Islet precursor cell (in vitro differentiated cells): ENCODE data around the gene GH2.

Source experiments
- DNase-seq: peaks from one replicate; pipeline ENCODE4 v3.0.0-alpha.2; 2018

GH2 gene

GRCh38 chr17:63838631-63839171 lies 43.0 kb downstream of the GH2 start:
- DNase-seq = peak; percentile 79

GRCh38 chr17:63837962-63838600 lies 43.7 kb downstream of the GH2 start:
- no peak for DNase-seq

DNA sequence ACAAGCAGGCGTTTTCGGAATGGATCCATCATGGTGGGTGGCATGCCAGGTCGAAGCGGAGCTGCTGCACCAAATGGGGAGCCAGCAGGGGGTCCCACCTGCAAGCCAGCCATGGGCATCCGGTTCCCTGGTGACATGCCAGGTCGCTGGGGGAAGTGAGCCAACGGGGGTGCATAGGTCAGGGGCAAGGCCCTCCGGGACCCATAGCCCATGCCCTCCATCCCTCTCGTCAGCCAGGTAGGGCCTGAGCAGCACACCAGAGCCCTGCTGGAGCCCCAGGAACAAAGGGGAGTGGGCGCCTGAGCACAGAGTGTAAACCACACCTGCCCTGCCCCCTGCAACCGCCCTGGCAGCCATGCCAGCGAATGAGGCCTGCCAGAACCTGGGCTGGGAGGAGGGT lies 44.3 kb downstream of the GH2 start:
- no peak for DNase-seq

- no peak for DNase-seq
These were observed 44.9 kb downstream of the GH2 start for GRCh38 chr17:63836811-63837210.

DNA sequence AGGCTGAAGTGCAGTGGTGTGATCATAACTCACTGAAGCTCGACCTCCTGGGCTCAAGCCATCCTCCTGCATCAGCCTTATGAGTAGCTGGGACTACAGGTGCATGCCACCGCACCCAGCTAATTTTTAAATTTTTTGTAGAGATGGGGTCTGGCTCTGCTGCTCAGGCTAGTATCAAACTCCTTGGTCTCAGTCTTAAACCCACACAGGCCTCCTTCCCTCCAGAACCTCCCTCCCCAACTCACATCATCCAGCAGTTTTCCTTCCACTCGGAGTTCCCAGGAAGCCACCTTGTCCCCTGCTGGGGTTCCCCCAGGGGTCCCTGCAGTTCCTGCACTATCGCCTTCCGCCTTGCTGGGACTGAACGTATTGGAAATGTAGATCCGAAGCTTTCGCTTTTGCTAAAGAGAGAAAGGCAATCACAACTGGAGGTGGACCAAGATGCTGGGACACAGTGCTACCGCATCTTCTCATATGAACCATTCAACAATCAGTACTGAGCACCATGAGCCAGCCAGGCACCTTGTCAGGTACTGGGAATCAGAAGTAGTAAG lies 46.5 kb downstream of the GH2 start:
- DNase-seq = no peak

DNA sequence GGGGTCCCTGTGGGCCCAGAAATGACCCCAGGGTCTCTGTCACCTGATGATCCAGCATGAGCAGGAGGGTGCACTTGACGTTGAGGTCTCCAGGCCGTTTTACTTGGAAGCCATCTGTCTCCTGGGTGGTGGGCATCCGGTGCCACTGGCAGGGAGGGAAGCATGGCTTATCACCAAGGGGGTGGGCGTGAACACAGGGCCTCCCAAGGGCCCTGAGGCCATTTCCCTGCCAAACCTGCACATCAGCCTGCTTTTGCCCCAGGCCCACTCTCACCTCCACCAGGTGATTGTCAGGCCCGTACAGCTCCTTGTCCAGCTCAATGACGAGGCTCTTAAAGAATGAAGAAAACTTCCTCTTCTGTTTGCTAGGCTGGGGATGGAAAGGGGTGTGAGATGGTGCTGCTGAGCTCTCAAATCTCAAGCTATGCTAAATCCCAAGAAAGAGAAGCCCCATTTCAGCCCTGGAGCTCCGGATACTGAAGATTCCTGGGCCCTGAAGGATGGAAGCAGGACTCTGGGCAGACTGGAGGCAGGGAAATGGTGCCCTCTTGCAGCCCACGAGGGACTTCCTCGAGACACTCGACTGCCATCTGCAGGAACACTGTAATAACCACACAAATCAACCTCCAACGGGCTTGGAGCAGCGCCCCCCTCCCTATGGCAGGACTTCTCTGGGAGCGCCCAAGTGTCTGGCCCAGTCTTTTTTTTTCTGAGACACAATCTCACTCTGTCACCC lies 47.1 kb downstream of the GH2 start:
- peak; percentile 95 for DNase-seq

GRCh38 chr17:63833741-63834373 lies 47.9 kb downstream of the GH2 start:
- no peak for DNase-seq

- no peak for DNase-seq
These were observed 48.6 kb downstream of the GH2 start for GRCh38 chr17:63833026-63833740.

GRCh38 chr17:63832455-63832854 lies 49.3 kb downstream of the GH2 start:
- DNase-seq = no peak

- DNase-seq = no peak
These were observed 49.7 kb downstream of the GH2 start for GRCh38 chr17:63832014-63832413.

GRCh38 chr17:63831505-63831904 lies 50.2 kb downstream of the GH2 start:
- DNase-seq = no peak

- no peak for DNase-seq
These were observed 50.7 kb downstream of the GH2 start for GRCh38 chr17:63830904-63831491.

DNA sequence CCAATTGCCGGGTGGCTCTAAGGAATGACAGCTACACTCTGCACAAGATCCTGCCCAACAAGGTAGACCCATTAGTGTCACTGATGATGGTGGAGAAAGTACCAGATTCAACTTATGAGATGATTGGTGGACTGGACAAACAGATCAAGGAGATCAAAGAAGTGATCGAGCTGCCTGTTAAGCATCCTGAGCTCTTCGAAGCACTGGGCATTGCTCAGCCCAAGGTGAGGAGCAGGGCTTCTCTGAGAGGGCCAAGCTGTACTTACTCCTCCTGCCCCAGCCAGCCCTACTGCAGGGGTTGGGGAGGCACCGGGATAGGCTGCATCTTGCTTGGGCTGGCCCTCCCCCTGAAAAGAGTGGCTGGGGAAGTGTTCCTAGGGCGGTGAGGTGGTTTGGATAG lies 51.5 kb downstream of the GH2 start:
- no peak for DNase-seq
